Spleen (tissue), 11 donors: ENCODE data around the gene ODAD4. TPM values are rescaled to one million over a fixed set of nuclear protein-coding genes. Genes with fewer than 3 reads are reported as not detected.

Experiments
- DNase-seq: peaks from one replicate; pipeline ENCODE4 v3.0.0-alpha.2; 2020
- H3K27ac ChIP-seq, 8 donors: fragments of 200-600 bp; sonication (generic) in 7 of 8; 1 replicate in 4 of 8; 2 replicates in 4 of 8; pipeline versions ENCODE4 v1.5.0 to v1.8.0; 2016 to 2021; ENCODE audit warnings: inconsistent platforms in 4 of 8, mild to moderate bottlenecking in 4 of 8, moderate library complexity in 1 of 8
- H3K27me3 ChIP-seq, 7 donors: fragments of 200-600 bp; sonication (generic) in 6 of 7; replicated peaks in 1 of 7; 1 replicate in 4 of 7; 2 replicates in 3 of 7; pipeline versions ENCODE4 v1.5.0 to v1.8.0; 2016 to 2021; ENCODE audit warnings: inconsistent platforms in 3 of 7, mild to moderate bottlenecking in 1 of 7
- H3K36me3 ChIP-seq, 6 donors: fragments of 200-600 bp; sonication (generic) in 5 of 6; 1 replicate in 4 of 6; 2 replicates in 2 of 6; pipeline versions ENCODE4 v1.5.0 to v1.8.0; 2016 to 2021; ENCODE audit warnings: inconsistent platforms in 2 of 6
- H3K4me1 ChIP-seq, 6 donors: fragments of 200-600 bp; sonication (generic) in 5 of 6; 1 replicate in 3 of 6; 2 replicates in 3 of 6; pipeline versions ENCODE4 v1.5.0 to v1.8.0; 2016 to 2021; ENCODE audit warnings: inconsistent platforms in 3 of 6
- H3K4me3 ChIP-seq, 8 donors: fragments of 200-600 bp; sonication (generic) in 7 of 8; 1 replicate in 4 of 8; 2 replicates in 4 of 8; pipeline versions ENCODE4 v1.5.0 to v1.8.0; 2016 to 2021; ENCODE audit warnings: inconsistent platforms in 4 of 8, mild to moderate bottlenecking in 4 of 8, moderate library complexity in 2 of 8
- H3K9me3 ChIP-seq, 8 donors: fragments of 200-600 bp; sonication (generic) in 7 of 8; 1 replicate in 4 of 8; 2 replicates in 4 of 8; pipeline versions ENCODE4 v1.5.0 to v1.8.0; 2016 to 2021; ENCODE audit warnings: inconsistent platforms in 4 of 8
- CTCF ChIP-seq, 11 experiments: fragments of 200-600 bp in 7 of 11; fragments of 450-650 bp in 4 of 11; sonication (generic) in 4 of 11; IDR thresholded peaks in 8 of 11; conservative IDR thresholded peaks in 3 of 11; 1 replicate in 7 of 11; 2 replicates in 4 of 11; pipeline versions ENCODE4 v1.4.0 to v1.8.0; 2016 to 2021; ENCODE audit warnings: antibody characterized with exemption in 11 of 11, inconsistent platforms in 4 of 11, mild to moderate bottlenecking in 1 of 11
- POLR2A ChIP-seq, 3 donors: fragments of 450-650 bp; IDR thresholded peaks; one replicate each; pipeline ENCODE4 v1.5.1; 2017; ENCODE audit warnings: antibody characterized with exemption in 3 of 3, mild to moderate bottlenecking in 1 of 3
- POLR2AphosphoS5 ChIP-seq, 3 donors: sonication (generic); formaldehyde crosslinking; IDR thresholded peaks; one replicate each; pipeline ENCODE4 v1.5.1; 2017; ENCODE audit warnings: antibody characterized with exemption in 3 of 3
- WGBS, 5 donors: extraction: QIAGEN DNeasy Blood & Tissue Kit in 3 of 5; methylation state at CpG; one replicate each; pipeline versions ENCODE4 v1.1.5 to v1.1.7; 2013 to 2018; 5-methylcytosine and 5-hydroxymethylcytosine counted together
- intact Hi-C: fragments of 100-400 bp; cut with DNase I; formaldehyde crosslinking; loops from one replicate; pipeline ENCODE4 v1.15.0; 2023; ENCODE audit warnings: low total_unique reads
- polyA plus RNA-seq, 3 donors: library from polyadenylated mRNA; stranded (reverse); fragments of 200-250 nt; gene quantifications; one replicate each; pipeline ENCODE4 v1.2.1, GENCODE V29; 2013
- total RNA-seq, 7 donors: library from RNA; depleted of rRNA in 3 of 7; stranded (reverse); fragments of >200 nt in 3 of 7; fragmentation: NEBNext Ultra II Directional in 4 of 7; extraction: Animal tissue kit (Norgen Biotek cat#: 25700) in 4 of 7; gene quantifications; one replicate each; pipeline versions ENCODE4 v1.1.0 to v1.2.1, GENCODE V29; 2016 to 2021
- donor health status: healthy with polysubstance abuse.
- donor health status: DM: no; HTN: no; CAD: no; lungs with moderate emphysema.
- donor health status: DM: no; HTN: no; CAD: no.
- donor health status: Bipolar disorder and iron deficiency.
- donor health status: healthy.
- donor health status: DM: no; HTN: no; CAD: no.
- donor health status: DM: yes; HTN: yes; CAD: no.

Gene ODAD4
- total and polyA plus RNA-seq, 10 donors: 0.20 to 1.0 (median 0.33) TPM; not detected in 4

DNA sequence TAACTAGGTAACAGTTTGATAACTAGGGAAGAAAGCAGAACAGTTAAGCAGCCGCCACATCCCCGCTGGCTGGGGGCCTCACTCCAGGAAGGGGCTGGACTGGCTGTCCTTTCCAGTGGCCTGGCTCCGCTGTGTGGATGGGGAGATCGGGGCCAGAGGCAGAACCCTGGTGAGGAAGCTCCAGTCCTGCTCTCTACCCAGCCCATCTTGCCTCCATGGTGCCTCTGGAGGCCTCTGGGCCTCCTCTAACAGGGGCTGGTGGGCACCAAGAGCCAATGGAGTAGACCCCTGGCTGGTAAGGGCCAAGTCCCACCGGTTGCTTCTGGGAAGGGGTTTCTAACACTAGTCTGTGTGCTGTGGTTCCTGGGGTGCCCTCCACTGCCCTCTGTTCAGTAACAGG, 44.2 kb downstream of the ODAD4 start:
- Histone ChIP-seq H3K27ac (peak overlapping the region in 1 of 8 donors; percentile 55), H3K4me3 (no peak overlapping the region), H3K9me3 (no peaks in the 10 kb centered on the region), H3K27me3 (no peaks in the 10 kb centered on the region), H3K36me3 (peaks cover 0 to 100% (median 79%) of the 10 kb centered on the region in 6 donors), H3K4me1 (peaks cover 6 to 73% (median 29%) of the 10 kb centered on the region in 6 donors)
- no peak for DNase-seq
- intact Hi-C loops: no loop called here
- TF ChIP-seq CTCF (IDR thresholded peaks at IDR 0.05 in 8 of 11, conservative IDR thresholded peaks at IDR 0.05 in 3 of 11) (no peak), POLR2A (IDR thresholded peaks at IDR 0.05) (no peak), POLR2AphosphoS5 (IDR thresholded peaks at IDR 0.05) (no peak)
- WGBS, 5 donors: 83 to 96% (median 89%) methylated on average over 5 of the region's 5 CpGs

DNA sequence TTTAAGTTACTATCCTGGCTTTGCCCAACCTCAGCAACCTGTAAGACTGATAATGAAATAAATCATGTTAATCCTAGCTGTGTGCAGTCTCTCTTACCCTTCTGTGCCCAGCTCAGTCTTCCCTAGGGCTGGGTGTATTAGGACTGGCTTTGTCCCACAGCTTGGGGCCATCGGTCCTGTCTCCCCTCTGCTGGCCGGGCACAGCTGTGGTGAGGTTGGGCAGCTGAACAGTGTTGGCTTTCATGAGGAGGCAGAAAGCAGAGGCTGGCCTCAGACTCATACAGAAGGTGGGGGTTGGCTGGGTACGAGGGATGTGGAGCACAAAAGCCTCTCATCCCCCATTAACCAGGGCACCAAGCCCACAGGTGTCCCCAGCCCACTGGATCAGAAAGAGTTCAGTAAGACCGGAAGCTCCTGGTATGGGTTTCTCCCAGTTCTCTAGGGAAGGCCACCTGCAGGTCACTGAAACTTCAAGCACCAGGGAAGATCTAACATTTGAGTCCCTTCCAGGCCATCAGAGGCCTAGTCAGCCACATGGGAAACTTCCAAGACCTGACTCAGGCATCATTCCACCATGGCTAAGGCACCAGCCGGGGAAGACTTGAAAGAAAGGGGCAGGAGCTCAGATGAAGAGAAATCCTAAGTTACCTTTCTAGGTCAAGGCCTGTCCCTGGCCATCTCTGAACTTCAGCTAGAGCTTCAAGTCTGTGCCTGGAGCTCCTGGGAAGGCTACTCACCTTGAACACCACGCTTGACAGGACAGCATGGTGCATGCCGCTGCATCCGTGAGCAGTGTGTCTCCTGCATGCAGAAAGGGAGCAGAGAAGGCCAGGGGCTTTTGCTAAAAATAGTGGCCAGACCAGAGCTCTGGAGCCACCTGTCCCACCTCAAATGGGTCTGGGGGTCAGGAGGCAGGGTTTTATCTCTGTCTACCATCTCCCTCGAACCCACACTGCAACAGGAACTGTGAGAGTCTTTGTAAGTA, 45.0 kb downstream of the ODAD4 start:
- Histone ChIP-seq H3K27me3 (no peaks in the 10 kb centered on the region), H3K4me1 (peaks cover 6 to 66% (median 26%) of the 10 kb centered on the region in 6 donors), H3K9me3 (no peaks in the 10 kb centered on the region), H3K27ac (peak overlapping the region in 3 of 8 donors; percentile 46 to 55 (median 53)), H3K4me3 (no peak overlapping the region), H3K36me3 (peaks cover 2 to 100% (median 87%) of the 10 kb centered on the region in 6 donors)
- intact Hi-C loops: no loop called here
- WGBS, 5 donors: 92 to 97% (median 94%) methylated on average over 8 to 9 of the region's 9 CpGs
- DNase-seq: peak; percentile 51
- no peak for TF ChIP-seq POLR2A (IDR thresholded peaks at IDR 0.05)
- no peak for TF ChIP-seq POLR2AphosphoS5 (IDR thresholded peaks at IDR 0.05)
- no peak for TF ChIP-seq CTCF (IDR thresholded peaks at IDR 0.05 in 8 of 11, conservative IDR thresholded peaks at IDR 0.05 in 3 of 11)

- H3K9me3 ChIP-seq: no peaks in the 10 kb centered on the region
- intact Hi-C loops: no loop called here
- TF ChIP-seq CTCF (IDR thresholded peaks at IDR 0.05 in 8 of 11, conservative IDR thresholded peaks at IDR 0.05 in 3 of 11) (no peak), POLR2A (IDR thresholded peaks at IDR 0.05) (no peak), POLR2AphosphoS5 (IDR thresholded peaks at IDR 0.05) (peak in 2 of 3 donors; percentile 8 to 57)
- H3K27me3 ChIP-seq: no peaks in the 10 kb centered on the region
- peaks cover 3 to 100% (median 95%) of the 10 kb centered on the region in 6 donors for H3K36me3 ChIP-seq
- H3K27ac ChIP-seq: peak overlapping the region in 6 of 8 donors; percentile 15 to 58 (median 50)
- 64 to 83% (median 72%) methylated on average over 10 to 11 of the region's 11 CpGs for WGBS, 5 donors
- H3K4me3 ChIP-seq: no peak overlapping the region
- peak; percentile 60 for DNase-seq
- H3K4me1 ChIP-seq: peaks cover 0 to 57% (median 19%) of the 10 kb centered on the region in 6 donors
Observed at GRCh38 chr17:41976142-41976768, 45.8 kb downstream of the ODAD4 start.
